ENCODE results near the gene ACE.
A peak's percentile ranks its signal among the peaks of the same experiment; 100 is the strongest.
"Not testable (repeated sequence)": the region's sequence is repeated elsewhere in the genome, so short reads cannot be mapped to it uniquely, and the experiment has no call there.

The ACE gene

GRCh38 chr17:63451150-63451549, 25.7 kb upstream of the ACE start:
- WGBS, 2 donors (ENCODE audit: extremely low coverage in 2 of 2, insufficient read length in 2 of 2, insufficient replicate concordance in 1 of 2), result no CpG with 5 or more reads among the region's 11 CpGs
- Histone ChIP-seq H3K14ac (ENCODE audit: low read length) (peak overlapping the region; percentile 56), H3K79me1 (ENCODE audit: low read depth, low read length) (no peaks in the 10 kb centered on the region), H2AK5ac (ENCODE audit: low read depth, low read length) (peak overlapping the region; percentile 46), H3K4me1 (ENCODE audit: control insufficient read depth in 2 of 2, insufficient read depth in 1 of 2, low read depth in 1 of 2, low read length in 2 of 2) (peaks cover 0 to 9% of the 10 kb centered on the region in 2 donors), H2BK5ac (ENCODE audit: low read length) (peak overlapping the region; percentile 53), H3K27me3 (ENCODE audit: control insufficient read depth in 3 of 3, insufficient read depth in 3 of 3, low read depth in 1 of 3, low read length in 3 of 3) (peaks cover 0 to 44% (median 8%) of the 10 kb centered on the region in 3 experiments), H2BK120ac (ENCODE audit: low read depth, low read length) (no peak overlapping the region), H4K91ac (ENCODE audit: low read depth, low read length, poor library complexity) (no peak overlapping the region), H3K27ac (replicated peaks; ENCODE audit: low read length) (no peak overlapping the region), H3K9ac (ENCODE audit: low read depth, low read length, poor library complexity) (peak overlapping the region; percentile 44), H3K4me3 (ENCODE audit: low read length in 2 of 2) (no peak overlapping the region), H3K9me3 (replicated peaks in 1 of 2; ENCODE audit: control insufficient read depth in 2 of 2, insufficient read depth in 1 of 2, low read depth in 1 of 2, low read length in 2 of 2) (peaks cover 0 to 2% of the 10 kb centered on the region in 2 donors), H3K36me3 (replicated peaks in 1 of 2; ENCODE audit: control insufficient read depth in 2 of 2, insufficient read depth in 2 of 2, low read length in 2 of 2) (no peaks in the 10 kb centered on the region), H2BK15ac (ENCODE audit: low read length) (peak overlapping the region; percentile 43), H3K4me2 (ENCODE audit: insufficient read depth, low read length, poor library complexity, severe bottlenecking) (no peak overlapping the region), H3K23ac (ENCODE audit: low read depth, low read length, poor library complexity) (no peak overlapping the region), H3K4ac (ENCODE audit: low read length) (no peak overlapping the region), H3K18ac (ENCODE audit: low read length) (peak overlapping the region; percentile 57), H2BK12ac (ENCODE audit: low read length) (peak overlapping the region; percentile 3), H4K8ac (ENCODE audit: low read depth, low read length) (no peak overlapping the region), H2AFZ (ENCODE audit: low read length) (no peak overlapping the region)
- DNase-seq (ENCODE audit: low spot score), result no peak

GRCh38 chr17:63452046-63452961, 24.6 kb upstream of the ACE start:
- H3K27me3 ChIP-seq (ENCODE audit: control insufficient read depth in 3 of 3, insufficient read depth in 3 of 3, low read depth in 1 of 3, low read length in 3 of 3), result peaks cover 0 to 44% (median under 1%) of the 10 kb centered on the region in 3 experiments
- H3K36me3 ChIP-seq (replicated peaks in 1 of 2; ENCODE audit: control insufficient read depth in 2 of 2, insufficient read depth in 2 of 2, low read length in 2 of 2), result no peaks in the 10 kb centered on the region
- H2BK120ac ChIP-seq (ENCODE audit: low read depth, low read length), result no peak overlapping the region
- H3K23ac ChIP-seq (ENCODE audit: low read depth, low read length, poor library complexity), result no peak overlapping the region
- no peak overlapping the region for H2BK12ac ChIP-seq (ENCODE audit: low read length)
- H3K4me3 ChIP-seq (ENCODE audit: low read length in 2 of 2), result no peak overlapping the region
- no CpG with 5 or more reads among the region's 15 CpGs for WGBS, 2 donors (ENCODE audit: extremely low coverage in 2 of 2, insufficient read length in 2 of 2, insufficient replicate concordance in 1 of 2)
- no peak for DNase-seq (ENCODE audit: low spot score)
- peaks cover 0 to 2% of the 10 kb centered on the region in 2 donors for H3K4me1 ChIP-seq (ENCODE audit: control insufficient read depth in 2 of 2, insufficient read depth in 1 of 2, low read depth in 1 of 2, low read length in 2 of 2)
- peak overlapping the region; percentile 27 for H3K18ac ChIP-seq (ENCODE audit: low read length)
- no peak overlapping the region for H3K14ac ChIP-seq (ENCODE audit: low read length)
- H2AFZ ChIP-seq (ENCODE audit: low read length), result no peak overlapping the region
- peaks cover 0 to 2% of the 10 kb centered on the region in 2 donors for H3K9me3 ChIP-seq (replicated peaks in 1 of 2; ENCODE audit: control insufficient read depth in 2 of 2, insufficient read depth in 1 of 2, low read depth in 1 of 2, low read length in 2 of 2)
- H3K79me1 ChIP-seq (ENCODE audit: low read depth, low read length), result no peaks in the 10 kb centered on the region
- no peak overlapping the region for H4K91ac ChIP-seq (ENCODE audit: low read depth, low read length, poor library complexity)
- peak overlapping the region; percentile 35 for H2AK5ac ChIP-seq (ENCODE audit: low read depth, low read length)
- no peak overlapping the region for H3K4ac ChIP-seq (ENCODE audit: low read length)
- H2BK15ac ChIP-seq (ENCODE audit: low read length), result peak overlapping the region; percentile 75
- H3K4me2 ChIP-seq (ENCODE audit: insufficient read depth, low read length, poor library complexity, severe bottlenecking), result no peak overlapping the region
- no peak overlapping the region for H3K27ac ChIP-seq (replicated peaks; ENCODE audit: low read length)
- H3K9ac ChIP-seq (ENCODE audit: low read depth, low read length, poor library complexity), result peak overlapping the region; percentile 9
- H4K8ac ChIP-seq (ENCODE audit: low read depth, low read length), result no peak overlapping the region
- no peak overlapping the region for H2BK5ac ChIP-seq (ENCODE audit: low read length)

DNA sequence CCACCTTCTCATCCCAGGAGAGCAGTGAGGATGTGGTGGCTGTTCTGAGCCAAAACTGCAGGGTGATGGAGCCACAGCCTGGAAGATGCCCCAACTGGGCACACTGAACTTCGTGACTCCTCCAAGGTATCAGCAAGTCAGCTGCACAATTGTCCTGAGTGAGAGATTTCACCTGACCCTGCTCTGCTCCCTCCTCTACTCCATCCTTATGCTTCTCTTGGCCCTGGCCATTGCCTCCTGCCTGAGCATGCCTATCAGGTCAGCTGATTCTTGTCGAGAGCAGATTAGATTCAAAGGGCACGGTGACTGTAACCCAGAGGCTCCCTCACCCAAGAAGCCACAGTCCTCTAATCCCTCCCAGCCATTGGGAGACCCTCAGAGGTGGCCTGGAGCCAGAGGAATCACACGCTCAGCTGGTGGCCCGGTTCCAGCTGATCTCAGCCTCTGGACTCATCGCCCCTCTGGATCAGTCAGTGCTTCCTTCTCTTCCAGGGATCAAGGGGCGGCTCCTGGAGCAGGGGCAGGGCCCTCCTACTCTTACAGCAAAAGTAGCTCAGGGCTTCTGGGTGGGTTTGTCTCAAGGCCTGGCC, 23.8 kb upstream of the ACE start:
- Histone ChIP-seq H3K18ac (ENCODE audit: low read length) (no peak overlapping the region), H3K14ac (ENCODE audit: low read length) (no peak overlapping the region), H2AK5ac (ENCODE audit: low read depth, low read length) (no peak overlapping the region), H3K4me3 (ENCODE audit: low read length in 2 of 2) (no peak overlapping the region), H3K9me3 (replicated peaks in 1 of 2; ENCODE audit: control insufficient read depth in 2 of 2, insufficient read depth in 1 of 2, low read depth in 1 of 2, low read length in 2 of 2) (peaks cover 0 to 2% of the 10 kb centered on the region in 2 donors), H3K79me1 (ENCODE audit: low read depth, low read length) (no peaks in the 10 kb centered on the region), H2AFZ (ENCODE audit: low read length) (no peak overlapping the region), H3K4ac (ENCODE audit: low read length) (no peak overlapping the region), H3K4me2 (ENCODE audit: insufficient read depth, low read length, poor library complexity, severe bottlenecking) (no peak overlapping the region), H2BK12ac (ENCODE audit: low read length) (no peak overlapping the region), H3K4me1 (ENCODE audit: control insufficient read depth in 2 of 2, insufficient read depth in 1 of 2, low read depth in 1 of 2, low read length in 2 of 2) (peaks cover 0 to 2% of the 10 kb centered on the region in 2 donors), H3K27me3 (ENCODE audit: control insufficient read depth in 3 of 3, insufficient read depth in 3 of 3, low read depth in 1 of 3, low read length in 3 of 3) (peaks cover 0 to 41% (median 0%) of the 10 kb centered on the region in 3 experiments), H3K9ac (ENCODE audit: low read depth, low read length, poor library complexity) (no peak overlapping the region), H2BK15ac (ENCODE audit: low read length) (no peak overlapping the region), H4K8ac (ENCODE audit: low read depth, low read length) (no peak overlapping the region), H3K23ac (ENCODE audit: low read depth, low read length, poor library complexity) (no peak overlapping the region), H3K36me3 (replicated peaks in 1 of 2; ENCODE audit: control insufficient read depth in 2 of 2, insufficient read depth in 2 of 2, low read length in 2 of 2) (no peaks in the 10 kb centered on the region), H3K27ac (replicated peaks; ENCODE audit: low read length) (no peak overlapping the region), H2BK5ac (ENCODE audit: low read length) (peak overlapping the region; percentile 24), H2BK120ac (ENCODE audit: low read depth, low read length) (no peak overlapping the region), H4K91ac (ENCODE audit: low read depth, low read length, poor library complexity) (no peak overlapping the region)
- no peak for DNase-seq (ENCODE audit: low spot score)
- no CpG with 5 or more reads among the region's 7 CpGs for WGBS, 2 donors (ENCODE audit: extremely low coverage in 2 of 2, insufficient read length in 2 of 2, insufficient replicate concordance in 1 of 2)

- not testable (repeated sequence) for H3K27ac ChIP-seq (replicated peaks; ENCODE audit: low read length); H2BK120ac ChIP-seq (ENCODE audit: low read depth, low read length); H3K18ac ChIP-seq (ENCODE audit: low read length); H2BK15ac ChIP-seq (ENCODE audit: low read length); H2BK5ac ChIP-seq (ENCODE audit: low read length); H3K9me3 ChIP-seq (replicated peaks in 1 of 2; ENCODE audit: control insufficient read depth in 2 of 2, insufficient read depth in 1 of 2, low read depth in 1 of 2, low read length in 2 of 2); H4K8ac ChIP-seq (ENCODE audit: low read depth, low read length); H2AK5ac ChIP-seq (ENCODE audit: low read depth, low read length); H3K36me3 ChIP-seq (replicated peaks in 1 of 2; ENCODE audit: control insufficient read depth in 2 of 2, insufficient read depth in 2 of 2, low read length in 2 of 2); H3K14ac ChIP-seq (ENCODE audit: low read length); DNase-seq (ENCODE audit: low spot score); H3K4ac ChIP-seq (ENCODE audit: low read length); H3K23ac ChIP-seq (ENCODE audit: low read depth, low read length, poor library complexity); H3K4me2 ChIP-seq (ENCODE audit: insufficient read depth, low read length, poor library complexity, severe bottlenecking); H3K4me1 ChIP-seq (ENCODE audit: control insufficient read depth in 2 of 2, insufficient read depth in 1 of 2, low read depth in 1 of 2, low read length in 2 of 2); H3K79me1 ChIP-seq (ENCODE audit: low read depth, low read length); H2BK12ac ChIP-seq (ENCODE audit: low read length); H3K9ac ChIP-seq (ENCODE audit: low read depth, low read length, poor library complexity); H3K4me3 ChIP-seq (ENCODE audit: low read length in 2 of 2); H4K91ac ChIP-seq (ENCODE audit: low read depth, low read length, poor library complexity); H2AFZ ChIP-seq (ENCODE audit: low read length)
- WGBS, 2 donors (ENCODE audit: extremely low coverage in 2 of 2, insufficient read length in 2 of 2, insufficient replicate concordance in 1 of 2), result no CpG with 5 or more reads among the region's 6 CpGs
- H3K27me3 ChIP-seq (ENCODE audit: control insufficient read depth in 3 of 3, insufficient read depth in 3 of 3, low read depth in 1 of 3, low read length in 3 of 3), result peaks cover 0 to 36% (median 0%) of the 10 kb centered on the region in 3 experiments
Observed at GRCh38 chr17:63454357-63454756, 22.5 kb upstream of the ACE start.
